Stimulated activated CD4-positive, alpha-beta T cell treated with anti-CD3 and anti-CD28 coated beads, Interleukin-15, amount 100 ng/mL, for 1 hour (primary cell): ENCODE measurements around the gene UBE4B.

ENCODE experiments used
- DNase-seq, 2 donors: peaks; one replicate each; pipeline ENCODE4 v3.0.0-alpha.2; 2020; ENCODE audit warnings: low read depth in 1 of 2, low spot score in 1 of 2

The UBE4B gene

DNA sequence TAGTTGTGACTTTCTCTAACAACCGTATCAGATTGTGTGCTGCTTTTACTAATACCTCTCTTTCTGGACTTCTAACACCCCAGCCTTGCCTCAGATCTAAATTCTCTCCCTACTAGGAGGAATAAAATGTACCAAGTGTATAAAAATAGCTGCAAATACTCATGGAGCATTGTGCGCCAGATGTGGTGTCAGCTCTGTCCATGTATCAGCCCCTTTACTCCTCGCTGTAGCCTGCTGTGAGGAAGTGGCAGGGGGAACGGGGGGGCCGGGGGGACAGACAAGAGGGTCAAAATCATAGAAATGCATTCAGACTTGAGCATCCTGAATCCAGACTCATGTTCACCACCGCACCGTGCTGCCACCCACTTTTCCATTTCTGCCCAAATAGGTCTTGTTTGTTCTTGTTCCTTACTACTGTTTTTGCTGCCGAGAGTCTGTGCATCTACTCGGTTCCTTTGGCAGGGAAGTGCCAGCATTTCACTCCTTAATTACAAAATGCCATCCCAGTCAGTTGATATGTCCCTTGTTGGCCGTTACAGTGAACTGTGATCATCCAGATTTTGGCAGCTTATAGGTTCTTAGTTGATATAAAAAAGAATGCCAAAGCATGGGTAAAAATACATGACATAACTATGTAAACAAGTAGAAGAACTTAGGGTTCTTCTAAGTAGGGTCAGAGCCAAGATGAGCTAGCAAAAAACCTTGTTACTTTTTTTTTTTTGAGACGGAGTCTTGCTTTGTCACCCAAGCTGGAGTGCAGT, 76.4 kb downstream of the UBE4B start:
- DNase-seq, result no peak

DNA sequence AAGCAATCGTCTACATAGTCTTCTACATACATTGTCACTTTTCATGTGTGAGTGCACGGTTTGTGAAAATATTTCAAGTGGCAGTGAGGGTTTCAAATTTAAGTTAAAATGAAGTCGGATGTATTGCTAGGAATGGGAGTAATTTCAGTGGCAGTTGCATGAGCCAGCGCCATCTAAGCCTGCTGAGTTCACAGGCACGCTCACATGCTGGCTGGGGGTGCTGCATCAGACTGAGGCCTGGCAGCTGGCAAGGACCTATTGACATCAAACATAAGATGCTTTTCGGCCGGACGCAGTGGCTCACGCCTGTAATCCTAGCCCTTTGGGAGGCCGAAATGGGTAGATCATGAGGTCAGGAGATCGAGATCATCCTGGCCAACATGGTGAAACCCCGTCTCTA, 80.7 kb downstream of the UBE4B start:
- no peak for DNase-seq

DNA sequence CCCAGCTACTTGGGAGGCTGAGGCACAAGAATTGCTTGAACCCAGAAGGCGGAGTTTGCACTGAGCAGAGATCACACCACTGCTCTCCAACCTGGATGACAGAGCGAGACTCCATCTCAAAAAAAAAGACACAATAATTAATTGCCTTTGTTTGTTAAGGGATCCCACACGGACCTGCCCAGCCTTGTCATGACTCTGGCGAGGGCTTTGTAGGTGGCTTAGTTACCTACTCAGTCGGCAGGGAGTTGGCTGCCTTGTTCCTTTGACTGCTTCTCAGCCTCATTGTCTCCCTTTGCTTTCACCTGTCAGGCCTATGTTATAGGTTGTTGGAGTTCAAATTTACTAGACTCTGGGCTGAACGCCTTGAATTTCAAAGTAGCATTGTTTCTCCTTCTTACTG, 82.0 kb downstream of the UBE4B start:
- no peak for DNase-seq

DNA sequence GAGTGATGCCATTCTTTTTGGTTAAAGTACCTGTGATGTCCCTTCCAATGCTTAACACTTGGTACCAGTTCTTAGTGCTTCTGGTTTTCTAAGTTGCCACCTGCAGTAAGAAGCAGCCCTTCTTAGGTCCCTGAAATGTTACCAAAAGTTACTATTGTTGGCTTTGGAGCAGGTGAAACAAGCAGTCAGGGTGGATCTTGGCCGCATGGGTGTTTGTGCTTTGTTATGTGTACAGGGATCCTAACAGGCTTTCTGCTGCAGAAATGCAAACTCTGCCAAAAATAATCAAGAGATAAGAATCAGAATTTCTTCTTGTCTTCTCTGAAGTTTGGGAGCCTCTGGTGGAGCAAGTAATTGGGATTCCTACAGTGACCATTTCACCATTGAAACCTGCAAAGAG, 84.4 kb downstream of the UBE4B start:
- no peak for DNase-seq

DNA sequence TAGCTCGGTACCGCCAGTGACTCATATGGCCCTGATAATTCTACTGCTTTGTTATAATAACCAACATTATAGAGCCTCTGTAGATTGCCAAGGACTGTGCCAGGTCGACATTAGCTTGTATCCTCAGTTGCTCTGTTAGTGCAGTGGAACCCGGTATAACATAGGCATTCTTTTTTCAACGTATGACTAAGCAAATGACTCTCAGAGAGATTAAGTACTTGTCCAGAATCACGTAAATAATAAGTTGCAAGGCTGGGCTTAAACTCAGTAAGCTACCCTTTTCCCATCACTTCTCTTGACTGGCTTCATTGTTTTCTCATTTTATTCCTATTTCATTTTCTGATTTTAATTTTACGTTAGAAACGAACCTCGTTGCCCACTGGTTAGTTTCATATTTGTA, 85.1 kb downstream of the UBE4B start:
- DNase-seq, result no peak

DNA sequence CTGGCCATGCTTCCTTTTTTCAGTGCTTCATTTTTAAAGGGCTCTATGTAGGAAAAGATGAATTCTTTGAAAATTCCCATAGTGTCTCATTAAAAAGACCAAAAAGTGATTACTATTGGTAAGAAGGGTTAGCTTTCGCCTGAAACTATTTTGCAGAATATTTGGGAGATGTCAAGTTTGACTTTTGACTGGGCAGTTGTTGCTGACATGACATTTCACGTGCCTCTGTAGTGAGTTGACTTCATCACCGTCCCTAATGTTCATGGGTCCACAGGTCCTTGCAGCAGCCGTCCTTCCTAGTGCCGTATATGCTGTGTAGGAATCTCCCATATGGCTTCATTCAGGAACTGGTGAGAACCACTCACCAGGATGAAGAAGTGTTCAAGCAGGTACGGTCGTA, 88.9 kb downstream of the UBE4B start:
- DNase-seq, result no peak

DNA sequence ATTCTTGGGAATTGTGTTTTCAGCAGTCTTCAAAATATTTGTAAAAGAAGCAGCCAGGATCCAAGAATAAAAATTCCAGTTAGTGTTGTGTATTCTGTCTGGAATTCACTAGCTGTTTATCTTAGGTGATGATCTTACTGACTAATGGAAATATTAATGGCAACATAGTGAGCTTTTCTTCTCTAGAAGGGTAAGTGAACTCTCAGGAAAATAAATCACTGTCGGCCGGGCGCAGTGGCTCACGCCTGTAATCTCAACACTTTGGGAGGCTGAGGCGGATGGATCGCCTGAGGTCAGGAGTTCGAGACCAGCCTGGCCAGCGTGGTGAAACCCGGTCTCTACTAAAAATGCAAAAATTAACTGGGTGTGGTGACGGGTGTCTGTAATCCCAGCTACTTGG, 90.2 kb downstream of the UBE4B start:
- DNase-seq, result no peak

DNA sequence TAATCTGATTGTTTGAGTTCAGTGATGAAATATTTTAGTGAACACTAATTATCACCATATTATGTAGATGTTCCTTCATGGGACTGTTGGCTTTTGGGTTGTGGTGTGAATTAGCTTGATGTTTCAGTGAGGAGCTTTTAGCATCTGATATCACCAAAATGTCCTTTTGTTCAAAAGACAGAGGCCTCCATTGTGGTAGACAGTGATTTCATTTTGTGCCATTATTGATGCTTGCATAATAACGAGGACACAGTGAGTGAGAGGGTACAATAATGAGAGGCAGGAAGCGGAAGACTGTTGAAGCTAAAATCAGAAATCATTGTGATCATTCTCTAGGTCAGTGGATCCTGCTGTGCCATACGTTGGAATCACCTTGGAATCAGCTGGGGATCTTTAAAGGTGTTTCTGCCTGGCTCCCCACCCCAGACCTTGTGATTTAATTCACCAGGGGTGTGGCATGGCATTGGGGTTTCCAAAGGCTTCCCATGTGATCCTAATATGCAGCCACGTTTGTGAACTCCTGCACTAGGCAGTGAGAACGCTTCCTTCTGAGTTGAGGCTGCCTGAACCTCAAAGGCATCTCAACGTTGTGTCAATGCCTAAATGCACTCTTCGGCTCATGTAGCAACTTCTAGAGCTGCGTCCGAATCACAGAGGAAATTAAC, 95.5 kb downstream of the UBE4B start:
- no peak for DNase-seq

DNA sequence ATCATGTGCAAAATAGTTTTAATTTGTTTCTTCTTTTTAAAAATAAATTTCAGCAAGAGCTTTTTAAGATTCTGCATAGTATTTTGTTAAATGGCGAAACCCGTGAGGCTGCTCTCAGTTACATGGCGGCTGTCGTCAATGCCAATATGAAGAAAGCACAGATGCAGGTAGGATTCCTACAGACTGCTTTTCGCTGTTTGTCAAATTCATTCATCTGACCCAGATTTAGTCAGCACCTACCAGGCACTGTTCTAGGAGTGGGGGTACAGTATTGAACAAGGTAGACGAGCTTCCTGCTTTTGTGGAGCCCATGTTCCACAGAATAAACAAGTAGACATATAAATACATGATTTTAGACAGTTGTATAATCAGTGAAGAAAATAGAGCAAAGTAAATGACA, 99.6 kb downstream of the UBE4B start:
- DNase-seq, result no peak

DNA sequence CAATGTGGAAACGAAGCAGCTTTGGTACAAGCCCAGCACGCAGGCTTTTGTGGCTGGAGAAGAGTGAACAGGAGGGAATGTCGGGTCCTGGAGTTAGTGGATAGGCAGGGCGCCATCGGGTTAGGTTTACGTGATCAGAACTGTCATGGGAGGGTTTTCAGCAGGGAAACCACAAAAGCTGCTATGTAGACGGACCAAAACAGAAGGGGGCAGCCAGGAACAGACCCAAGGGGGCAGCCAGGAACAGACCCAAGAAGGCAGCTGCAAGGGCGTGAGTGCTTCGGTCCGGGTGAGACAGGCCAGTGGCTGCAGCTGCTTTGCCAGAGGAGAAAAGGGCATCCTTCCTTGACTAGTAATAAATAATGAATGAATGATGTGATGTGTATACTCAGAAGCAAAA, 100.1 kb downstream of the UBE4B start:
- no peak for DNase-seq

DNA sequence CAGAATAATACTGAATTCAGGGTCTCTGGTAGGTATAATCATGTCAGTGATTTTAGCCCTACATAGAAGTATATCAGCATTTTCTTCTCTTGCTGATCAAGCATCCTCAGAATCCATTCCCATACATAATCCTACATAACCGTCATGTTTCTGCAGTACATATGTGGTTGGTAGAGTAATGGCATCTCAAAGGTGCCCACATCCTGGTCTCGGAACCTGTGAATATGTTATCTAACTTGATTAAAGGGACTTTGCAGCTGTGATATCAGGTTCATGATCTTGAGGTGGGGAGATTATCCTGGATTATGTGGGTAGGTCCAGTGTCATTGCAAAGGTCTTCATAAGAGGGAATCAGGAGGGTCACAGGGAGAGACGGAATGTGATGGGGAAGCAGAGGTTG, 108.2 kb downstream of the UBE4B start:
- DNase-seq, result no peak

DNA sequence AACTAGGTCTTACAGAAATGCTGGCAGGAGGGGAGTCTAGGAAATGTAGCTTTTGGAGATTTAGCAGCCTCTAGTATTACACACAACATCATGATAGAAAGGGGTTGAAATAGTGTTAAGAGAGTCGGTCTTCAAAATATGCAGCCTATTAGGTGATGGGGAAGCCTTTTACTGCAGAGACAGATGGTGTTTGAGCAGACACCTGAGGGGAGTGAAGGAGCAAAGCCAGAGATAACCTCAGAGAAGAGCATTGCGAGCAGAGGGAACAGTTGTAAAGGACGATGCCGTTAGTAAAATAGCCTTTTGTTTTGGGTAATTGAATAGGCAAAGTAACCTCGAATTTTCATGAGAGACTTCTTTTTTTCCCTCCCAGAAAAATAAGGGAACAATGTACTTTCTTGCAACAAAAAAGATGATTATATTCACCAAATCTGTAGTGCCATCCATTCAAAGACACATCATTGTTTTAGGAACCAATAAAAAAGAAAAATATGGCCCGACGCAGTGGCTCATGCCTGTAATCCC, 111.3 kb downstream of the UBE4B start:
- no peak for DNase-seq

DNA sequence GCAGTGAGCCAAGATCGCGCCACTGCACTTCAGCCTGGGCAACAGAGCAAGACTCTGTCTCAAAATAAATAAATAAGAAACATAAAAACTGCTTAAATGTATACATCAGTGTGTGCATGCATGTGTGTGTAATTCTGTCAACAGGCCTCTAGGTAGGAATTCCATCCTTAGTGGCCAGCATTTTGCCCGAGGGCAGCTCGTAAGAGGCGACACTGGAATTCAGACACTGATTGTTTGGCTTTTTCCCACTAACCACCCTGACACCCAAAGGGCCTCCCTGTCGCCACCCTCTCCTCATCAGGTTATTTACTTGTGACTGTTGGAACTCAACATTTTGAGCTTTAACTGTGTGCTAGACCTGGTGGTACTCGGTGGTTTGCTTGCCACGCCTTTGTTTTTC, 113.6 kb downstream of the UBE4B start:
- no peak for DNase-seq

DNA sequence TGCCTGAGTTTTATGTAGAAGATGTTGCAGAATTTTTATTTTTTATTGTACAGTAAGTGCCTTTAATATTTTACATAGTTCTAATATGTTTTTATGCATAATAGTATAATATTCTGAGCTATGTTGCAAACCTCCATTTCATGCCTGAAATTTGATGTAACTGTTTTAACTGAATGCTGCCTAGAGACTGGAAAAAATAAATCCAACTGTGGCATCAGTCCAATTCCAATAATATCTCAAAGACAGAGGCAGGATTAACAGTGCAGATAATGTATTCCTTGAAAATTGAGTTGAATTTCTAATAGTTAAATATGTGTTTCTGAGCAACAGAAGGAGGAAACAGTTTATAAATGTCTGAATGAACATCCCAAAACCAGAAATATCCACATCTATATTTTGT, 116.5 kb downstream of the UBE4B start:
- DNase-seq, result no peak

DNA sequence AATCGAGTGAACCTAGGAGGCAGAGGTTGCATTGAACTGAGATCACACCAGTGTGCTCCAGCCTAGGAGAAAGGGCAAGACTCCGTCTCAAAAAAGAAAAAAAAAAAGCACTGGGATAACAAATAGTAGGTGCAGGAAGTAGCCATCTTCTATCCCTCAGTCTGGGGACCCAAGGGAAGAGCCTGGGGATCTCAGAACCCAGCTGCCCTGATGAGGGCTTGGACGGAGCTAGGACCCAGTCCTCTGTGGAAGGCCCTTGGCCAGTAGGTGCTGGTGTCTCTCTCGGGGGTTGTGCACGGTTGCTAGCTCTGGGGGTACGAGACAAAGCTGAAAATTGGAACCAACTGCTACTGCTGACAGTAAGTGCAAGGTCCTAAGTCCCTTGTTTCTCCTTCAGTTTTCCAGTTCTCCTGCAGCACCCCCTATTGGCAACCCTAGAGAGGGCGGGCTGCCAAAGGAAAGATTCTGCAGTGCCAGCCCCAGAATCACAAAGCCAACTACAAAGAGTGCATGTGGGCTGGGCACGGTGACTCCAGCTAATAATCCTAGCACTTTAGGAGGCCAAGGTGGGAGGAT, 120.0 kb downstream of the UBE4B start:
- no peak for DNase-seq

DNA sequence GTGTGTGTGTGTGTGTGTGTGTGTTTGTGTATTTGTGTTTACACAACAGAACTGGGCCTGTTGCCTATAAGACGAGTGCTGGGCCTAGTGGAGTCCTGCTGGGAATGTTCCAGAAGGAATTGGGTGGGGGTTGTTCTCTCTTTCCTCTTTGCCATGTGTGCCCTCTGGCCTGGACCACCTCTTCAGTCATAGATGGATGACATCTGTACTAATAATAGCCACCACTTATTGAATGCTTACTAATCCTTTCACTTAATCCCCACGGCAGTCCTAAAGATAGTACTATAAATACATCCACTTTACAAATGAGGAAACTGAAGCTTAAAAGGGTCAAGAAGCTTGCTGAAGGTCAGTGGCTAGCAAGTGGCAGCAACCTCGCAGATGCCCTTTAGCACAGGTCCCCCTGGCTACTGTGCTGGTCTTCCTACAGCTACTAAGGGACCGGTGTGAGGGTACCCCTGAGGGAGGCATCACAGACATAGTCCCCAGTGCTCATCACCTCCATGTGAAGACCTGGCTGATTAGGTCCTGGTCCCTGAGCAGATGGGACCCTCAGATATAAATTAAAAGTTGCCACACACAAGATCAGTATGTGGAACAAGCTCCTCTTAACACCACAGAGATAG, 122.4 kb downstream of the UBE4B start:
- DNase-seq, result no peak

DNA sequence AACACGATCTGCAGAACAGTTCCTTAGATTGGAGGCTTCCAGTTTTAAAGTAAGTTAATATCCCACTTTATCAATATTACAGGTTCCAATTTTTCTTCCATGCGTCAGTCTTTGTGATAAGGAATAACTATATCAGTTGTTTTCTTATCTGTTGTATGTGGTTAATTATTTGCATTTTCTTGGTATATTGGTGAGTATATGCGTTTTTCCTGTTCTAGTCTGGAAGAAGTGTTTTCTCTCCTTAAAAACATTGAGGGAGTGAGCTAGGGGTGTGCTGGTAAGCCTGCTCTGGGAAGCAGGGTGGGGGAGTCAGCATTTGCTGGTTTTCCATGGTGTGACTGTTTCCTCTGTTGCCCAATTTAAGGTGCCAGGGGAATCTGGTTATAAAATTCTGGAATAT, 127.4 kb downstream of the UBE4B start:
- no peak for DNase-seq

DNA sequence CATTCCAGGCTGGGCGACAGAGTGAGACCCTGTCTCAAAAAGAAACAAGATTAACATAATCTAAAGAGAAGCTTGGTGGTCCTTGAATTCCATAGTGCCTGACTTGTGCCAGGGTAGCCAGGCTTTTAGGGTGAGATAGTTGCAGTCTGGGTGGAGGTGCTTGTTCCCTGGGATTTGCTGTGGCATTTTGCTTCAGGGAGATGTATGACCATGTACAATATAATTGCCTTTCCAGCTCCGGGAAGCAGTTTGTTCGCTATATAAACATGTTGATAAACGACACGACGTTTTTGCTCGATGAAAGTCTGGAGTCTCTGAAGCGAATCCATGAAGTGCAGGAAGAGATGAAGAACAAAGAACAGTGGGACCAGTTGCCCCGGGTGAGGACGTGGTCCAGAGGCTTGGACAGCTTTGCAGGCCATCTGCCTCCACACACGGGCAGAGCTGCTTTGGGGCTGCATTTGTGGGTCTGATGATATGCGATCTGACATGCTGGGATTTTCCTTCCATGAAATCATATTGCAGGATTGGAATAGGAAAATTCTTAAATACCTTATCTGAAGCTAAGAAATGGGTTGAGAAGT, 128.2 kb downstream of the UBE4B start:
- no peak for DNase-seq

DNA sequence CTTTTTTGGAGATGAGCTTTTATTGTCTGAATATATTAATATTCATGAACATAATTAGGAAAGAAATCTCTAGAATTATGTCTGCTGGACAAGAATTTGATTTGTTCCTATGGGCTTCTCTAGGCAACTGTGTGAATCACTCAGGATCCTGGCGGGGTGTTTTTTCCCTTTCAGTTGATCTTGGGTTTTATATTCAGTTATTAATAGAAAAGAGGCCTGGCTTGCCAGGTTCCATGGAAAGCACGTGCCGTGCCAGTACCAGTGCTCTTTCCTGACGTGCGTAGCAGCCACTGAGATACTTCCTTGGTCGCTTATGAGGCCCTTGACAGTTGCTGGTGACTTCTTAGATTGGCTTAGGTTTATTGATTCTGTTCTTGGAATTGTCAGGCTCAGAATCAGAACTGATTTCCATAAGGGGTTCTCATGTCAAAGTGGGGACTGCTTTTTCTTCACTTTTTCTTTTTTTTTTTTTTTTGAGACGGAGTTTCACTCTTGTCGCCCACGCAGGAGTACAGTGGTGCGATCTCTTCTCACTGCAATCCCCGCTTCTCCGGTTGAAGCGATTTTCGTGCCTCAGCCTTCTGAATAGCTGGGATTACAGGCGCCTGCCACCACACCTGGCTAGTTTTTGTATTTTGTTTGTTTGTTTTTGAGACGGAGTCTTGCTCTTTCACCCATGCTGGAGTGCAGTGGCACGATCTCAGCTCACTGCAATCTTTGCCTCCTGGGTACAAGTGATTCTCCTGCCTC, 129.0 kb downstream of the UBE4B start:
- no peak for DNase-seq

DNA sequence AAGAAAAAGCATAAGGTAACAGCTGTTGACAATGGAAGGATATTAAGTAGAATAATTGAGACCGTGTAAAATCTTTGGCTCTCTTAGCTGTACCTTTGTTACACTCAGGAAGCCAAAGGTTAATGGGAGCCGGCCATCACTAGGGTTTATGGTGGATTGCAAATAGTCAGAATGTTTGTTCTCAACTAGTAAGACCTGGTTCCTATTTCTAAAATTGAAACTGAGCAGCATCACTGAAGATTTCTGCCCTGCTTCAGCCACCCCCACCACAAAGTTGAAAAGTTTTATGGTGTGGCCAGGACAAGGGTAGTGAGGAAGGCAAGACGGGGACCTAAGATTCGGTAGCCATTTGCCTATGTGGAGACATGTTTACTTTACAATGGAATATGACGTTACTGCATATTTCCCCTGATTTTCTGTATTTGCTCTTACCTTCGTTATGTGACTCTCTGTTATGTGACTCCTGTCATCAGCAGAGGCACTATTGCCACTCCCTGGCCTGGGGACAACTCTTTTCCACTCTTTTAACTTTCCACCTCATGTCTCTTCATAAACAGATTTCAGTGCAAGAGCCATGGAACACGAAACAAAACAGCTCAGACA, 136.3 kb downstream of the UBE4B start:
- no peak for DNase-seq

DNA sequence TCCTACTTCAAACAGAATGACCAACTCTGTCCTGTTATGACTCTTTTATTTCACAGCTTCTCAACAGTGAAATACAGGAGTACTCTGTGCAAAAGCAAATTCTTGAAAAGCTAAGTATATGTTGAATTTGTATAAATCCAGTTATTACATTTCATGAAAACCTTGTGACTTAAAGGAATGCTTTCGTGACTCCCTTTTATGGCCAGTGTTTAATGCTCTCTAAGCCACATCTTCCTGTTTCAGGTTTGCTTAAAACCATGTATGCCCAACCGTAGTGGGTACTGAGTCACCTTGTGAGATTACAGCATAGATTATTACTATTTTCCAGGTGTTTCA, 137.4 kb downstream of the UBE4B start:
- DNase-seq, result no peak
